Heart left ventricle (tissue), 16 donors: Measurements from ENCODE around the gene HBG2. TPM values are rescaled to one million over a fixed set of nuclear protein-coding genes. Genes with fewer than 3 reads are reported as not detected.

Experiments
- ATAC-seq, 4 donors: fragments of 200-7000 bp; cut with Tn5 transposase; one replicate each; pipeline ENCODE4 v1.9.1; 2020 to 2022; ENCODE audit warnings: moderate library complexity in 4 of 4, mild to moderate bottlenecking in 3 of 4, moderate number of reproducible peaks in 1 of 4
- DNase-seq, 5 donors: peaks; one replicate each; pipeline ENCODE4 v3.0.0-alpha.2; 2020
- H3K27ac ChIP-seq, 12 donors: fragments of 200-600 bp; sonication (generic) in 4 of 12; one replicate each; pipeline versions ENCODE4 v1.5.0 to v1.8.0; 2016 to 2022; ENCODE audit warnings: mild to moderate bottlenecking in 2 of 12
- H3K27me3 ChIP-seq, 9 donors: fragments of 200-600 bp; sonication (generic) in 2 of 9; one replicate each; pipeline versions ENCODE4 v1.5.1 to v1.8.0; 2016 to 2022; ENCODE audit warnings: mild to moderate bottlenecking in 3 of 9
- H3K36me3 ChIP-seq, 9 donors: fragments of 200-600 bp; sonication (generic) in 2 of 9; one replicate each; pipeline versions ENCODE4 v1.5.0 to v1.8.0; 2018 to 2022; ENCODE audit warnings: mild to moderate bottlenecking in 2 of 9
- H3K4me1 ChIP-seq, 12 donors: fragments of 200-600 bp; sonication (generic) in 4 of 12; one replicate each; pipeline versions ENCODE4 v1.5.0 to v1.8.0; 2016 to 2022; ENCODE audit warnings: mild to moderate bottlenecking in 3 of 12
- H3K4me3 ChIP-seq, 12 donors: fragments of 200-600 bp; sonication (generic) in 4 of 12; one replicate each; pipeline versions ENCODE4 v1.5.0 to v1.8.0; 2017 to 2022; ENCODE audit warnings: mild to moderate bottlenecking in 9 of 12, moderate library complexity in 4 of 12
- H3K9me3 ChIP-seq, 12 donors: fragments of 200-600 bp; sonication (generic) in 4 of 12; one replicate each; pipeline versions ENCODE4 v1.5.0 to v1.8.0; 2016 to 2022; ENCODE audit warnings: mild to moderate bottlenecking in 1 of 12
- POLR2A ChIP-seq, 2 donors: fragments of 450-650 bp; IDR thresholded peaks; one replicate each; pipeline ENCODE4 v1.6.1; 2017; ENCODE audit warnings: antibody characterized with exemption in 2 of 2, mild to moderate bottlenecking in 2 of 2, moderate library complexity in 2 of 2
- WGBS, 4 donors: extraction: QIAGEN DNeasy Blood & Tissue Kit in 2 of 4; methylation state at CpG; one replicate each; pipeline versions ENCODE4 v1.1.5 to v1.1.7; 2013 to 2018; 5-methylcytosine and 5-hydroxymethylcytosine counted together
- intact Hi-C, 10 donors: fragments of 100-400 bp; cut with DNase I; formaldehyde crosslinking; loops; one replicate each; pipeline versions ENCODE4 v1.11.1 to v1.14.2; 2022
- polyA plus RNA-seq, 2 donors: library from polyadenylated mRNA; stranded (reverse); fragments of 200-250 nt; gene quantifications; one replicate each; pipeline ENCODE4 v1.2.3, GENCODE V29; 2013
- total RNA-seq, 9 donors: library from RNA; depleted of rRNA in 2 of 9; stranded (reverse); fragments of >200 nt in 2 of 9; fragmentation: NEBNext Ultra II Directional in 3 of 9; extraction: Animal tissue kit (Norgen Biotek cat#: 25700) in 3 of 9; gene quantifications; one replicate each; pipeline versions ENCODE4 v1.1.0 to v1.2.4, GENCODE V29; 2016 to 2023
- TF ChIP-seq, protein P1 (sequence below), 12 donors: fragments of 200-600 bp; sonication (generic) in 4 of 12; IDR thresholded peaks; one replicate each; pipeline versions ENCODE4 v1.5.0 to v1.8.0; 2018 to 2022; ENCODE audit warnings: antibody characterized with exemption in 12 of 12, mild to moderate bottlenecking in 5 of 12
- donor health status: ischemic (EF 13 %, LVEDD 7.1; RV severe dilation, severe dysfunction).
- donor health status: healthy with polysubstance abuse.
- donor health status: DM: no; HTN: yes; CAD: no.
- donor health status: DM: no; HTN: no; CAD: no.
- donor health status: ischemic (EF 25% LVEDD 6.9; RV normal size, moderate dysfunction).
- donor health status: ischemic (EF 25% LVEDD 5.7; RV mildly dilated, moderate dysfunction).
- donor health status: healthy.
- donor health status: DM: yes; HTN: yes; CAD: no.
- donor health status: ischemic (EF 35%, LVEDD 5.7; RV mildly dilated, moderate dysfunction).
- donor health status: nonischemic (EF 11% LVEDD 7.7; RV severe dilation, severe dysfunction).
- donor health status: DM: yes; HTN: yes; CAD: no.
- donor health status: PGD.
- donor health status: ischemic (EF 29% LVEDD 5.4; RV normal size, mild dysfunction).
- donor health status: nonischemic (EF 23%, LVEDD 6.1; RV moderate dilation, normal function).

The HBG2 gene
- total and polyA plus RNA-seq, 11 donors: 0.72 to 2.0 (median 1.9) TPM; not detected in 8

DNA sequence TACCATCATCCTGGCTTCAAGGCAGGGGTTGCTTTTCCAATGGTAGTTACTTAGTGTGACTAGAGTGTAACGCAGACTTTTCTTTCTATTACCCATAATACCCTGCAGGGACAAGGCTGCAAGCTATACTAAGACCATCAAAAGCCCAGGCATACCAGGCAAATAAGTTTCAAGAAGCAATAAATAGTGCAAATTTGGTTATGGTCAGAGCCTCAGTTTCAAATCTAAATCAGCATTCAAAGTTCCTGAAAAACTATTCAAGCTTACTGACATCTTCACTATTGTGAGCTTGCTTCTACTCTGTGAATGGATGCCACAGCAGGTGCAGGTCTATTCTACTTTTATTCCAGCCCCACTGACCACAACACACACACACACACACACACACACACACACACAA lies 25.2 kb downstream of the HBG2 start:
- H3K27ac ChIP-seq: no peak overlapping the region
- TF ChIP-seq POLR2A (IDR thresholded peaks at IDR 0.05): no peak
- TF ChIP-seq, protein P1, sequence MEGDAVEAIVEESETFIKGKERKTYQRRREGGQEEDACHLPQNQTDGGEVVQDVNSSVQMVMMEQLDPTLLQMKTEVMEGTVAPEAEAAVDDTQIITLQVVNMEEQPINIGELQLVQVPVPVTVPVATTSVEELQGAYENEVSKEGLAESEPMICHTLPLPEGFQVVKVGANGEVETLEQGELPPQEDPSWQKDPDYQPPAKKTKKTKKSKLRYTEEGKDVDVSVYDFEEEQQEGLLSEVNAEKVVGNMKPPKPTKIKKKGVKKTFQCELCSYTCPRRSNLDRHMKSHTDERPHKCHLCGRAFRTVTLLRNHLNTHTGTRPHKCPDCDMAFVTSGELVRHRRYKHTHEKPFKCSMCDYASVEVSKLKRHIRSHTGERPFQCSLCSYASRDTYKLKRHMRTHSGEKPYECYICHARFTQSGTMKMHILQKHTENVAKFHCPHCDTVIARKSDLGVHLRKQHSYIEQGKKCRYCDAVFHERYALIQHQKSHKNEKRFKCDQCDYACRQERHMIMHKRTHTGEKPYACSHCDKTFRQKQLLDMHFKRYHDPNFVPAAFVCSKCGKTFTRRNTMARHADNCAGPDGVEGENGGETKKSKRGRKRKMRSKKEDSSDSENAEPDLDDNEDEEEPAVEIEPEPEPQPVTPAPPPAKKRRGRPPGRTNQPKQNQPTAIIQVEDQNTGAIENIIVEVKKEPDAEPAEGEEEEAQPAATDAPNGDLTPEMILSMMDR (IDR thresholded peaks at IDR 0.05): no peak
- H3K36me3 ChIP-seq: no peaks in the 10 kb centered on the region
- no peaks in the 10 kb centered on the region for H3K4me1 ChIP-seq
- intact Hi-C loops: no loop called here
- H3K4me3 ChIP-seq: no peak overlapping the region
- WGBS, 4 donors: 83 to 88% (median 87%) methylated on average over 1 of the region's 1 CpG
- H3K27me3 ChIP-seq: no peaks in the 10 kb centered on the region
- ATAC-seq: no peak
- DNase-seq: no peak
- H3K9me3 ChIP-seq: no peaks in the 10 kb centered on the region

DNA sequence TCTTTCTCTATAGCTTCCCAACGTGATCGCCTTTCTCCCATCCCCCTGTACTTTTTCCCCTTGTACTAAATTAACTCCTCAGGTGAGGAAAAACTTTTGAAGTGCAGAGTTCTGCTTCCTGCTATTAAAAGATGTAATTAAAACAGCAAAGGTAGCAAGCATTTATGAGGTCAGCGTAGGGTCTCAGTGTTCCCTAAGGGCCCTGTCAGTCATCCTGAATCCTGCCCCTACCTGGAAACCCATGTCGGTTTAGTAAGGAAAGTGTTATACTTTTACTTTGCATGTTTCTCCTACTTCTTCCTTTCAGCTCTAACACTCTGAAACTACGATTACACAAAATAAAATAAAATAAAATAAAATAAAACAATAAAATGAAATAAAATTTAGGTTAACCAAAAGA lies 26.5 kb downstream of the HBG2 start:
- Histone ChIP-seq H3K27me3 (peaks cover 0 to 3% (median 0%) of the 10 kb centered on the region in 9 donors), H3K4me3 (no peak overlapping the region), H3K27ac (no peak overlapping the region), H3K9me3 (no peaks in the 10 kb centered on the region), H3K36me3 (no peaks in the 10 kb centered on the region), H3K4me1 (no peaks in the 10 kb centered on the region)
- no peak for DNase-seq
- no peak for ATAC-seq
- intact Hi-C loops: no loop called here
- 66 to 76% (median 72%) methylated on average over 5 of the region's 5 CpGs for WGBS, 4 donors
- TF ChIP-seq, protein P1 (IDR thresholded peaks at IDR 0.05): no peak
- no peak for TF ChIP-seq POLR2A (IDR thresholded peaks at IDR 0.05)

DNA sequence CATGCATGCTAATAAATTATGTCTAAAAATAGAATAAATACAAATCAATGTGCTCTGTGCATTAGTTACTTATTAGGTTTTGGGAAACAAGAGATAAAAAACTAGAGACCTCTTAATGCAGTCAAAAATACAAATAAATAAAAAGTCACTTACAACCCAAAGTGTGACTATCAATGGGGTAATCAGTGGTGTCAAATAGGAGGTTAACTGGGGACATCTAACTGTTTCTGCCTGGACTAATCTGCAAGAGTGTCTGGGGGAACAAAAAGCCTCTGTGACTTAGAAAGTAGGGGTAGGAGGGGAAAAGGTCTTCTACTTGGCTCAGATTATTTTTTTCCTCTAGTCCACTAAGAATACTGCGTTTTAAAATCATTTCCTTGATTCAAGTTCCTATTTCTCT lies 26.9 kb downstream of the HBG2 start:
- no peak for ATAC-seq
- whole genome bisulfite sequencing, 4 donors: 28 to 39% (median 34%) methylated on average over 1 of the region's 1 CpG
- H3K27ac ChIP-seq: no peak overlapping the region
- H3K36me3 ChIP-seq: no peaks in the 10 kb centered on the region
- H3K9me3 ChIP-seq: no peaks in the 10 kb centered on the region
- H3K4me3 ChIP-seq: no peak overlapping the region
- intact Hi-C loops: no loop called here
- H3K27me3 ChIP-seq: peaks cover 0 to 4% (median 0%) of the 10 kb centered on the region in 9 donors
- no peaks in the 10 kb centered on the region for H3K4me1 ChIP-seq
- TF ChIP-seq, protein P1 (IDR thresholded peaks at IDR 0.05): no peak
- no peak for TF ChIP-seq POLR2A (IDR thresholded peaks at IDR 0.05)
- no peak for DNase-seq

DNA sequence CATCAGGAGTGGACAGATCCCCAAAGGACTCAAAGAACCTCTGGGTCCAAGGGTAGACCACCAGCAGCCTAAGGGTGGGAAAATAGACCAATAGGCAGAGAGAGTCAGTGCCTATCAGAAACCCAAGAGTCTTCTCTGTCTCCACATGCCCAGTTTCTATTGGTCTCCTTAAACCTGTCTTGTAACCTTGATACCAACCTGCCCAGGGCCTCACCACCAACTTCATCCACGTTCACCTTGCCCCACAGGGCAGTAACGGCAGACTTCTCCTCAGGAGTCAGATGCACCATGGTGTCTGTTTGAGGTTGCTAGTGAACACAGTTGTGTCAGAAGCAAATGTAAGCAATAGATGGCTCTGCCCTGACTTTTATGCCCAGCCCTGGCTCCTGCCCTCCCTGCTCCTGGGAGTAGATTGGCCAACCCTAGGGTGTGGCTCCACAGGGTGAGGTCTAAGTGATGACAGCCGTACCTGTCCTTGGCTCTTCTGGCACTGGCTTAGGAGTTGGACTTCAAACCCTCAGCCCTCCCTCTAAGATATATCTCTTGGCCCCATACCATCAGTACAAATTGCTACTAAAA lies 27.8 kb downstream of the HBG2 start, which contains the start of gene HBB:
TSS of gene HBB (minus strand) at position 340 of the 579 bp plus-strand sequence. CDS start at position 290, 50 bp downstream.
- no peak for TF ChIP-seq POLR2A (IDR thresholded peaks at IDR 0.05)
- TF ChIP-seq, protein P1 (IDR thresholded peaks at IDR 0.05): no peak
- ATAC-seq (no peak), DNase-seq (no peak)
- Histone ChIP-seq H3K27me3 (peaks cover 0 to 4% (median 0%) of the 10 kb centered on the region in 9 donors), H3K27ac (no peak within 1 kb of the TSS), H3K9me3 (no peaks in the 10 kb centered on the region), H3K36me3 (no peaks in the 10 kb centered on the region), H3K4me1 (no peaks in the 10 kb centered on the region), H3K4me3 (no peak within 1 kb of the TSS)
- WGBS, 4 donors: 74 to 84% (median 78%) methylated on average over 3 of the region's 3 CpGs
- intact Hi-C loops: no loop called here
